HEK293 (cell line): ENCODE measurements around the gene VAV3.
"Not testable (repeated sequence)": the region's sequence is repeated elsewhere in the genome, so short reads cannot be mapped to it uniquely, and the experiment has no call there.

Source experiments
- CTCF ChIA-PET: fragments of 350-600 bp; formaldehyde crosslinking; extraction: SDS; loops from one replicate; lab custom pipeline; 2021; ENCODE audit warnings: antibody characterized with exemption; lab: Yijun Ruan, JAX
- POLR2A ChIA-PET: fragments of 300-600 bp; formaldehyde crosslinking; extraction: SDS; loops from one replicate; lab custom pipeline; 2020; ENCODE audit warnings: antibody characterized with exemption, inconsistent platforms; lab: Yijun Ruan, JAX
- H3K27ac ChIP-seq: fragments of 200-500 bp; sonication (Bioruptor generic); 2 replicates; pipeline ENCODE4 v1.5.1; 2014; ENCODE audit warnings: low read depth, low read length, control low read depth, inconsistent platforms; ENCODE audit errors: extremely low read depth
- H3K36me3 ChIP-seq, 2 experiments: fragments of 200-500 bp in 1 of 2; sonication (Bioruptor generic) in 1 of 2; 1 replicate in 1 of 2; 2 replicates in 1 of 2; pipeline ENCODE4 v1.5.1; 2014 to 2017; ENCODE audit warnings: inconsistent platforms in 2 of 2, low read length in 2 of 2; ENCODE audit not compliant: control insufficient read depth in 2 of 2, insufficient read depth in 1 of 2
- H3K4me1 ChIP-seq: fragments of 200-500 bp; sonication (Bioruptor generic); 2 replicates; pipeline ENCODE4 v1.5.1; 2014; ENCODE audit warnings: mild to moderate bottlenecking, low read length, inconsistent platforms; ENCODE audit not compliant: control insufficient read depth, insufficient read depth
- H3K4me3 ChIP-seq: 2 replicates; pipeline ENCODE4 v1.5.1; 2011; ENCODE audit warnings: low read depth, mild to moderate bottlenecking, control low read depth, low read length, moderate library complexity
- H3K9me3 ChIP-seq: fragments of 200-500 bp; sonication (Bioruptor generic); 2 replicates; pipeline ENCODE4 v1.5.1; 2014; ENCODE audit warnings: low read depth, low read length, inconsistent platforms; ENCODE audit not compliant: control insufficient read depth, insufficient read depth
- BCL11B ChIP-seq: fragments of 450-650 bp; formaldehyde crosslinking; IDR thresholded peaks from 2 replicates; pipeline ENCODE4 v1.5.1; 2016; ENCODE audit warnings: low read depth, missing biosample characterization, missing genetic modification characterization
- HOXA7 ChIP-seq: sonication (generic); formaldehyde crosslinking; IDR thresholded peaks from 2 replicates; pipeline ENCODE4 v1.8.1; 2022; ENCODE audit warnings: missing genetic modification reagents, borderline replicate concordance
- IKZF3 ChIP-seq: fragments of 450-650 bp; IDR thresholded peaks from 2 replicates; pipeline ENCODE4 v1.5.0; 2018; ENCODE audit warnings: missing biosample characterization, mild to moderate bottlenecking, missing genetic modification characterization, moderate library complexity
- WT1 ChIP-seq: fragments of 450-650 bp; formaldehyde crosslinking; IDR thresholded peaks from 2 replicates; pipeline ENCODE4 v1.5.1; 2016; ENCODE audit warnings: missing biosample characterization, missing genetic modification characterization
- ZBTB1 ChIP-seq: fragments of 450-650 bp; formaldehyde crosslinking; IDR thresholded peaks from 2 replicates; pipeline ENCODE4 v1.5.1; 2016; ENCODE audit warnings: missing biosample characterization, missing genetic modification characterization
- ZBTB20 ChIP-seq: fragments of 450-650 bp; formaldehyde crosslinking; IDR thresholded peaks from 2 replicates; pipeline ENCODE4 v1.5.1; 2016; ENCODE audit warnings: missing biosample characterization, missing genetic modification characterization
- ZIC2 ChIP-seq: fragments of 450-650 bp; formaldehyde crosslinking; IDR thresholded peaks from 2 replicates; pipeline ENCODE4 v1.5.1; 2016; ENCODE audit warnings: missing biosample characterization, missing genetic modification characterization
- ZNF146 ChIP-seq: fragments of 450-650 bp; formaldehyde crosslinking; IDR thresholded peaks from 2 replicates; pipeline ENCODE4 v1.5.1; 2016; ENCODE audit warnings: missing biosample characterization, missing genetic modification characterization
- ZNF155 ChIP-seq: fragments of 450-650 bp; formaldehyde crosslinking; IDR thresholded peaks from 2 replicates; pipeline ENCODE4 v1.5.1; 2016; ENCODE audit warnings: missing biosample characterization, missing genetic modification characterization
- ZNF23 ChIP-seq: fragments of 450-650 bp; formaldehyde crosslinking; IDR thresholded peaks from 2 replicates; pipeline ENCODE4 v1.5.1; 2016; ENCODE audit warnings: missing biosample characterization, missing genetic modification characterization, borderline replicate concordance
- ZNF24 ChIP-seq: fragments of 450-650 bp; formaldehyde crosslinking; IDR thresholded peaks from 2 replicates; pipeline ENCODE4 v1.5.1; 2016; ENCODE audit warnings: missing biosample characterization, missing genetic modification characterization
- ZNF280C ChIP-seq: fragments of 450-650 bp; formaldehyde crosslinking; IDR thresholded peaks from 2 replicates; pipeline ENCODE4 v1.5.1; 2016; ENCODE audit warnings: missing biosample characterization, missing genetic modification characterization
- ZNF354C ChIP-seq: fragments of 450-650 bp; formaldehyde crosslinking; IDR thresholded peaks from 2 replicates; pipeline ENCODE4 v1.5.1; 2016; ENCODE audit warnings: missing biosample characterization, missing genetic modification characterization, low read depth, borderline replicate concordance
- ZNF571 ChIP-seq: fragments of 450-650 bp; formaldehyde crosslinking; IDR thresholded peaks from 2 replicates; pipeline ENCODE4 v1.5.0; 2017; ENCODE audit warnings: missing biosample characterization, missing genetic modification characterization
- ZNF645 ChIP-seq: fragments of 450-650 bp; formaldehyde crosslinking; IDR thresholded peaks from 2 replicates; pipeline ENCODE4; 2016; ENCODE audit warnings: missing biosample characterization, missing genetic modification characterization
- ZNF677 ChIP-seq: fragments of 450-650 bp; IDR thresholded peaks from 2 replicates; pipeline ENCODE4 v1.5.0; 2018; ENCODE audit warnings: missing biosample characterization, mild to moderate bottlenecking, missing genetic modification characterization, moderate library complexity
- ZNF777 ChIP-seq: fragments of 450-650 bp; formaldehyde crosslinking; IDR thresholded peaks from 2 replicates; pipeline ENCODE4 v1.5.1; 2017; ENCODE audit warnings: missing biosample characterization, missing genetic modification characterization, borderline replicate concordance
- ZNF843 ChIP-seq: fragments of 450-650 bp; formaldehyde crosslinking; IDR thresholded peaks from 2 replicates; pipeline ENCODE4 v1.5.1; 2016; ENCODE audit warnings: missing biosample characterization, missing genetic modification characterization
- TF ChIP-seq, protein P1 (sequence below): fragments of 450-650 bp; formaldehyde crosslinking; IDR thresholded peaks from 2 replicates; pipeline ENCODE4 v1.5.1; 2016; ENCODE audit warnings: missing biosample characterization, missing genetic modification characterization
- TF ChIP-seq, protein P2 (sequence below): fragments of 450-650 bp; formaldehyde crosslinking; optimal IDR thresholded peaks from 2 replicates; pipeline ENCODE3; 2016; ENCODE audit warnings: missing biosample characterization, mild to moderate bottlenecking, missing genetic modification characterization
- TF ChIP-seq, protein P3 (sequence below): fragments of 450-650 bp; formaldehyde crosslinking; conservative IDR thresholded peaks from 2 replicates; pipeline ENCODE4 v1.5.1; 2016; ENCODE audit warnings: low read depth, missing biosample characterization, missing genetic modification characterization

VAV3 gene

DNA sequence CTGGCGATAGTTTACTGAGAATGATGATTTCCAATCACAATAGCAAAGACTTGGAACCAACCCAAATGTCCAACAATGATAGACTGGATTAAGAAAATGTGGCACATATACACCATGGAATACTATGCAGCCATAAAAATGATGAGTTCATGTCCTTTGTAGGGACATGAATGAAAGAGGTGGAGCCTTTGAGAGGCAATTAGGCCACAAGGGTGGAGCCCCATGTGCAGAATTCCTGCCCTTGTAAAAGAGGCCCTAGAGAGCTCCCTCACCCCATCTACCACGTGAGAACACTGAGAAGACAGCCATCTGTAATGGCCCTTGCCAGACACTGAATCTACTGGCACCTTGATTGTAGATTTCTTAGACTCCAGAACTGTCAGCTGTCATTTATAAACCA lies 314.2 kb downstream of the VAV3 start:
- H3K36me3 ChIP-seq, H3K4me3 ChIP-seq, CTCF ChIA-PET, POLR2A ChIA-PET, H3K27ac ChIP-seq, H3K9me3 ChIP-seq: not testable (repeated sequence)
- H3K4me1 ChIP-seq, result peaks cover 12% of the 10 kb centered on the region; the same call in 1 of the 2 replicates
- TF ChIP-seq, protein P1, sequence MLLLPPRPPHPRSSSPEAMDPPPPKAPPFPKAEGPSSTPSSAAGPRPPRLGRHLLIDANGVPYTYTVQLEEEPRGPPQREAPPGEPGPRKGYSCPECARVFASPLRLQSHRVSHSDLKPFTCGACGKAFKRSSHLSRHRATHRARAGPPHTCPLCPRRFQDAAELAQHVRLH (tag by site-specific recombination), result peak; percentile 26; the same call in 1 of the 2 replicates
- TF ChIP-seq ZNF146 (tag by site-specific recombination), result peak; percentile 65; the same call in 1 of the 2 replicates

DNA sequence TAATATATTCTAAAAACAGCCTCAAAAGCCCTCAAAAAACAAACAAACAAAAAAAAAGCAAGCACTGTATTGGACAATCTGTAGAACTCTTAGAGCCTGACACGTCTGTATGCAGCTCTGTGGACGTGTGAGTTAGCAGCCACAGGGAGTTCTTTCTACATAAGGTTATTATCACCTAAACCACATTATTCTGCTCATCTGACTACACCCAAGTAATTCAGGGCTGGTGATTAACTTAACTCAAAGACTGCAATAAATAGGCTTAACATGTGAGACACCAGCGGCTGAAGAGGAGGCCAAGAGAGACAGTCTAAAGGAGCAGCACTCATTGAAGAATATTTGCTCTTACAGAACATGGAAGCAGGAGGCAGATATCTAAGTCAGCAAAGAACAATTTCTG lies 316.0 kb downstream of the VAV3 start:
- Histone ChIP-seq H3K9me3 (no peaks in the 10 kb centered on the region), H3K27ac (no peak overlapping the region), H3K36me3 (no peaks in the 10 kb centered on the region), H3K4me3 (no peak overlapping the region), H3K4me1 (peaks cover 12% of the 10 kb centered on the region; the same call in 1 of the 2 replicates)
- TF ChIP-seq ZNF645 (tag by site-specific recombination) (no peak), WT1 (tag by site-specific recombination) (no peak), ZNF843 (tag by site-specific recombination) (no peak), BCL11B (tag by site-specific recombination) (no peak), ZNF677 (tag by site-specific recombination) (no peak), ZBTB1 (tag by site-specific recombination) (no peak), ZNF155 (tag by site-specific recombination) (no peak), ZNF777 (no peak)
- CTCF ChIA-PET, result no interaction called here
- POLR2A ChIA-PET, result no interaction called here

DNA sequence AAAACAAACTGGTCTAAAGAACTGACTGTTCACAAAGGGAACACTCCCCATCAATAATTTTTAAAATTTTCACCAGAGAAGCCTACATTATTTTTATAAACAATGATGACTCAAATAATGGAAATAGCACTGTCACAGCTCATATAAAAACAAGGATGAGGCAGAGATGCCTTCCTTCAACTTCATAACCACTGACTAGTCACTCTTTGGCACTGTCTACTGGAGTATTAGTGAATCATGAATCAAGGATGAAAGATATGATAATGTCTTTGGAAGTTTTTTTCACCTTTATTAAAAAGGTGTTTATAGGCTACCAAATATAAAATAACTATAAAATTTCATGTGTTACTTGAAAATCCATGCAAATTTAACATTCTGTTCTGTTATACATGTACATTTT lies 316.9 kb downstream of the VAV3 start:
- peaks cover 12% of the 10 kb centered on the region; the same call in 1 of the 2 replicates for H3K4me1 ChIP-seq
- POLR2A ChIA-PET, result no interaction called here
- CTCF ChIA-PET, result no interaction called here
- H3K36me3 ChIP-seq, result no peaks in the 10 kb centered on the region
- H3K27ac ChIP-seq, result no peak overlapping the region
- H3K9me3 ChIP-seq, result no peaks in the 10 kb centered on the region
- no peak overlapping the region for H3K4me3 ChIP-seq
- no peak for TF ChIP-seq ZNF571 (tag by site-specific recombination)
- TF ChIP-seq ZNF280C (tag by site-specific recombination), result no peak
- TF ChIP-seq ZNF23 (tag by site-specific recombination), result no peak
- no peak for TF ChIP-seq ZNF354C
- TF ChIP-seq, protein P2, sequence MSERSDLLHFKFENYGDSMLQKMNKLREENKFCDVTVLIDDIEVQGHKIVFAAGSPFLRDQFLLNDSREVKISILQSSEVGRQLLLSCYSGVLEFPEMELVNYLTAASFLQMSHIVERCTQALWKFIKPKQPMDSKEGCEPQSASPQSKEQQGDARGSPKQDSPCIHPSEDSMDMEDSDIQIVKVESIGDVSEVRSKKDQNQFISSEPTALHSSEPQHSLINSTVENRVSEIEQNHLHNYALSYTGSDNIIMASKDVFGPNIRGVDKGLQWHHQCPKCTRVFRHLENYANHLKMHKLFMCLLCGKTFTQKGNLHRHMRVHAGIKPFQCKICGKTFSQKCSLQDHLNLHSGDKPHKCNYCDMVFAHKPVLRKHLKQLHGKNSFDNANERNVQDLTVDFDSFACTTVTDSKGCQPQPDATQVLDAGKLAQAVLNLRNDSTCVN, result no peak
- TF ChIP-seq ZIC2, result no peak
- TF ChIP-seq, protein P3, sequence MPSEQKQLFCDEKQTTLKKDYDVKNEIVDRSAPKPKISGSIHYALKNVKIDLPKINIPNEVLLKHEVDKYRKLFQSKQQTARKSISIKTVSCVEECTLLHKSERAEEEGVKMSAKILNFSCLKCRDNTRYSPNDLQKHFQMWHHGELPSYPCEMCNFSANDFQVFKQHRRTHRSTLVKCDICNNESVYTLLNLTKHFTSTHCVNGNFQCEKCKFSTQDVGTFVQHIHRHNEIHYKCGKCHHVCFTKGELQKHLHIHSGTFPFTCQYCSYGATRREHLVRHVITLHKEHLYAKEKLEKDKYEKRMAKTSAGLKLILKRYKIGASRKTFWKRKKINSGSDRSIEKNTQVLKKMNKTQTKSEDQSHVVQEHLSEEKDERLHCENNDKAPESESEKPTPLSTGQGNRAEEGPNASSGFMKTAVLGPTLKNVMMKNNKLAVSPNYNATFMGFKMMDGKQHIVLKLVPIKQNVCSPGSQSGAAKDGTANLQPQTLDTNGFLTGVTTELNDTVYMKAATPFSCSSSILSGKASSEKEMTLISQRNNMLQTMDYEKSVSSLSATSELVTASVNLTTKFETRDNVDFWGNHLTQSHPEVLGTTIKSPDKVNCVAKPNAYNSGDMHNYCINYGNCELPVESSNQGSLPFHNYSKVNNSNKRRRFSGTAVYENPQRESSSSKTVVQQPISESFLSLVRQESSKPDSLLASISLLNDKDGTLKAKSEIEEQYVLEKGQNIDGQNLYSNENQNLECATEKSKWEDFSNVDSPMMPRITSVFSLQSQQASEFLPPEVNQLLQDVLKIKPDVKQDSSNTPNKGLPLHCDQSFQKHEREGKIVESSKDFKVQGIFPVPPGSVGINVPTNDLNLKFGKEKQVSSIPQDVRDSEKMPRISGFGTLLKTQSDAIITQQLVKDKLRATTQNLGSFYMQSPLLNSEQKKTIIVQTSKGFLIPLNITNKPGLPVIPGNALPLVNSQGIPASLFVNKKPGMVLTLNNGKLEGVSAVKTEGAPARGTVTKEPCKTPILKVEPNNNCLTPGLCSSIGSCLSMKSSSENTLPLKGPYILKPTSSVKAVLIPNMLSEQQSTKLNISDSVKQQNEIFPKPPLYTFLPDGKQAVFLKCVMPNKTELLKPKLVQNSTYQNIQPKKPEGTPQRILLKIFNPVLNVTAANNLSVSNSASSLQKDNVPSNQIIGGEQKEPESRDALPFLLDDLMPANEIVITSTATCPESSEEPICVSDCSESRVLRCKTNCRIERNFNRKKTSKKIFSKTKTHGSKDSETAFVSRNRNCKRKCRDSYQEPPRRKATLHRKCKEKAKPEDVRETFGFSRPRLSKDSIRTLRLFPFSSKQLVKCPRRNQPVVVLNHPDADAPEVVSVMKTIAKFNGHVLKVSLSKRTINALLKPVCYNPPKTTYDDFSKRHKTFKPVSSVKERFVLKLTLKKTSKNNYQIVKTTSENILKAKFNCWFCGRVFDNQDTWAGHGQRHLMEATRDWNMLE (tag by site-specific recombination), result no peak
- TF ChIP-seq ZNF24 (tag by site-specific recombination), result no peak
- no peak for TF ChIP-seq IKZF3 (tag by site-specific recombination)
- no peak for TF ChIP-seq HOXA7 (CRISPR knock-in tag)
- TF ChIP-seq ZBTB20 (tag by site-specific recombination), result no peak
